GM12891 (cell line): ENCODE results near the gene TLR5.

ENCODE experiments used
- POLR2A ChIP-seq: IDR thresholded peaks from 2 replicates; pipeline ENCODE4 v1.6.1; 2011; ENCODE audit warnings: low read depth, low read length, control low read depth
- POLR2AphosphoS5 ChIP-seq: IDR thresholded peaks from 2 replicates; pipeline ENCODE4 v1.6.1; 2011; ENCODE audit warnings: low read depth, low read length, control low read depth
- TAF1 ChIP-seq: IDR thresholded peaks from 2 replicates; pipeline ENCODE4 v1.6.1; 2011; ENCODE audit warnings: low read depth, low read length, control low read depth

- no peak for TF ChIP-seq TAF1
- TF ChIP-seq POLR2A, result no peak
- no peak for TF ChIP-seq POLR2AphosphoS5
Observed at GRCh38 chr1:223133306-223133823, 9.7 kb downstream of the TLR5 start.
